H9 (cell line): ENCODE data around the gene UVRAG. TPM values are rescaled to one million over a fixed set of nuclear protein-coding genes. Genes with fewer than 3 reads are reported as not detected.

ENCODE experiments used
- DNase-seq: peaks from one replicate; pipeline ENCODE4 v3.0.0-alpha.2; 2017
- H2AFZ ChIP-seq: one replicate; pipeline ENCODE4 v1.6.1; 2013; ENCODE audit warnings: mild to moderate bottlenecking, low read length, control low read depth, moderate library complexity
- H2AK5ac ChIP-seq: 2 replicates; pipeline ENCODE4 v1.6.1; 2013; ENCODE audit warnings: low read length, control low read depth, mixed read lengths; ENCODE audit not compliant: insufficient read length
- H2BK120ac ChIP-seq: one replicate; pipeline ENCODE4 v1.6.1; 2013; ENCODE audit warnings: low read depth, mild to moderate bottlenecking, low read length, control low read depth, inconsistent platforms; ENCODE audit not compliant: poor library complexity, severe bottlenecking
- H2BK12ac ChIP-seq: 2 replicates; pipeline ENCODE4 v1.6.1; 2013; ENCODE audit warnings: low read length, control low read depth, mixed read lengths, low read depth; ENCODE audit not compliant: insufficient read length
- H2BK15ac ChIP-seq: 2 replicates; pipeline ENCODE4 v1.6.1; 2013; ENCODE audit warnings: low read depth, low read length, control low read depth
- H2BK20ac ChIP-seq: one replicate; pipeline ENCODE4 v1.6.1; 2013; ENCODE audit warnings: low read depth, mild to moderate bottlenecking, low read length, control low read depth, inconsistent platforms; ENCODE audit not compliant: poor library complexity, severe bottlenecking
- H2BK5ac ChIP-seq: 2 replicates; pipeline ENCODE4 v1.6.1; 2013; ENCODE audit warnings: low read length, control low read depth, mixed read lengths; ENCODE audit not compliant: insufficient read length
- H3K14ac ChIP-seq: 2 replicates; pipeline ENCODE4 v1.6.1; 2013; ENCODE audit warnings: low read length, control low read depth; ENCODE audit not compliant: insufficient read depth
- H3K18ac ChIP-seq: 2 replicates; pipeline ENCODE4 v1.6.1; 2013; ENCODE audit warnings: low read depth, mild to moderate bottlenecking, mixed read lengths, low read length, control low read depth; ENCODE audit not compliant: insufficient read length
- H3K23ac ChIP-seq: 2 replicates; pipeline ENCODE4 v1.6.1; 2013; ENCODE audit warnings: low read length, control low read depth, mixed read lengths, low read depth; ENCODE audit not compliant: insufficient read length
- H3K23me2 ChIP-seq: 2 replicates; pipeline ENCODE4 v1.6.1; 2013; ENCODE audit warnings: low read depth, mild to moderate bottlenecking, mixed read lengths, low read length, control low read depth; ENCODE audit not compliant: insufficient read length, poor library complexity, severe bottlenecking
- H3K27ac ChIP-seq: 2 replicates; pipeline ENCODE4 v1.5.1; 2013; ENCODE audit warnings: low read length, control low read depth, mixed read lengths, low read depth; ENCODE audit not compliant: insufficient read length
- H3K27me3 ChIP-seq: 2 replicates; pipeline ENCODE4 v1.6.1; 2013; ENCODE audit warnings: low read length, control low read depth, inconsistent platforms; ENCODE audit not compliant: insufficient read depth
- H3K4ac ChIP-seq: 2 replicates; pipeline ENCODE4 v1.6.1; 2013; ENCODE audit warnings: low read depth, mild to moderate bottlenecking, control low read depth, inconsistent platforms, low read length, moderate library complexity
- H3K4me1 ChIP-seq: 2 replicates; pipeline ENCODE4 v1.6.1; 2013; ENCODE audit warnings: low read length, control low read depth, inconsistent platforms; ENCODE audit not compliant: insufficient read depth
- H3K4me2 ChIP-seq: 2 replicates; pipeline ENCODE4 v1.6.1; 2013; ENCODE audit warnings: low read length, control low read depth, mixed read lengths; ENCODE audit not compliant: insufficient read length, insufficient read depth
- H3K56ac ChIP-seq: 2 replicates; pipeline ENCODE4 v1.6.1; 2013; ENCODE audit warnings: low read depth, mild to moderate bottlenecking, mixed read lengths, low read length, control low read depth; ENCODE audit not compliant: insufficient read length
- H3K79me1 ChIP-seq: 2 replicates; pipeline ENCODE4 v1.6.1; 2013; ENCODE audit warnings: low read depth, mild to moderate bottlenecking, moderate library complexity, low read length, control low read depth, inconsistent platforms; ENCODE audit not compliant: insufficient read depth, poor library complexity, severe bottlenecking
- H3K79me2 ChIP-seq: 2 replicates; pipeline ENCODE4 v1.6.1; 2013; ENCODE audit warnings: low read length, control low read depth, inconsistent platforms; ENCODE audit not compliant: insufficient read depth
- H3K9ac ChIP-seq: 2 replicates; pipeline ENCODE4 v1.6.1; 2013; ENCODE audit warnings: low read length, control low read depth, mixed read lengths; ENCODE audit not compliant: insufficient read length; ENCODE audit errors: extremely low read depth
- H3K9me3 ChIP-seq: one replicate; pipeline ENCODE4 v1.6.1; 2013; ENCODE audit warnings: low read depth, low read length, inconsistent platforms; ENCODE audit not compliant: control insufficient read depth
- H3T11ph ChIP-seq: one replicate; pipeline ENCODE4 v1.6.1; 2013; ENCODE audit warnings: mild to moderate bottlenecking, low read length, control low read depth, inconsistent platforms
- H4K20me1 ChIP-seq: one replicate; pipeline ENCODE4 v1.6.1; 2013; ENCODE audit not compliant: control insufficient read depth, insufficient read length, insufficient read depth
- H4K5ac ChIP-seq: 2 replicates; pipeline ENCODE4 v1.6.1; 2013; ENCODE audit warnings: low read depth, mild to moderate bottlenecking, mixed read lengths, low read length, control low read depth; ENCODE audit not compliant: insufficient read length
- H4K8ac ChIP-seq: replicated peaks from 2 replicates; pipeline ENCODE4 v1.6.1; 2013; ENCODE audit warnings: low read length, control low read depth, mixed read lengths, low read depth; ENCODE audit not compliant: insufficient read length
- H4K91ac ChIP-seq: 2 replicates; pipeline ENCODE4 v1.6.1; 2013; ENCODE audit warnings: low read depth, mild to moderate bottlenecking, moderate library complexity, mixed read lengths, low read length, control low read depth; ENCODE audit not compliant: insufficient read length
- H3K27ac Mint-ChIP-seq, 3 experiments: 2 replicates in 2 of 3; 3 replicates in 1 of 3; pipeline ENCODE4 v1.8.0; 2020 to 2021; ENCODE audit warnings: mixed read lengths in 3 of 3, mild to moderate bottlenecking in 1 of 3, moderate library complexity in 1 of 3
- H3K27me3 Mint-ChIP-seq: 2 replicates; pipeline ENCODE4 v1.8.0; 2021; ENCODE audit warnings: low read depth, mild to moderate bottlenecking, moderate library complexity, mixed read lengths
- H3K36me3 Mint-ChIP-seq, 3 experiments: 2 replicates in 2 of 3; 3 replicates in 1 of 3; pipeline ENCODE4 v1.8.0; 2020 to 2021; ENCODE audit warnings: low read depth in 3 of 3, mixed read lengths in 3 of 3; ENCODE audit not compliant: insufficient read depth in 1 of 3
- H3K4me1 Mint-ChIP-seq, 2 experiments: 2 replicates each; pipeline ENCODE4 v1.8.0; 2020; ENCODE audit warnings: mixed read lengths in 2 of 2
- H3K4me3 Mint-ChIP-seq, 2 experiments: 2 replicates in 1 of 2; 3 replicates in 1 of 2; pipeline ENCODE4 v1.8.0; 2020 to 2021; ENCODE audit warnings: mild to moderate bottlenecking in 2 of 2, mixed read lengths in 2 of 2, moderate library complexity in 1 of 2
- H3K9me3 Mint-ChIP-seq, 2 experiments: 2 replicates in 1 of 2; 3 replicates in 1 of 2; pipeline ENCODE4 v1.8.0; 2020; ENCODE audit warnings: mild to moderate bottlenecking in 2 of 2, mixed read lengths in 2 of 2, moderate library complexity in 1 of 2
- WGBS: extraction: QIAGEN DNeasy Blood & Tissue Kit; methylation state at CpG from one replicate; pipeline ENCODE4 v1.1.7; 2013; ENCODE audit warnings: missing lambda C conversion rate, low lambda C conversion rate, mixed read lengths; ENCODE audit not compliant: insufficient read length; ENCODE audit errors: extremely low coverage; 5-methylcytosine and 5-hydroxymethylcytosine counted together
- total RNA-seq: library from RNA; stranded (reverse); gene quantifications from 2 replicates; pipeline ENCODE4 v1.2.1, GENCODE V29; 2021
- TF ChIP-seq, protein P1 (sequence below): fragments of 200-600 bp; sonication (generic); conservative IDR thresholded peaks from 3 replicates; pipeline ENCODE4 v1.8.0; 2021; ENCODE audit warnings: antibody characterized with exemption, mild to moderate bottlenecking

The UVRAG gene
- total RNA-seq, 1 experiment from 2014 or later, result 18.5 TPM

DNA sequence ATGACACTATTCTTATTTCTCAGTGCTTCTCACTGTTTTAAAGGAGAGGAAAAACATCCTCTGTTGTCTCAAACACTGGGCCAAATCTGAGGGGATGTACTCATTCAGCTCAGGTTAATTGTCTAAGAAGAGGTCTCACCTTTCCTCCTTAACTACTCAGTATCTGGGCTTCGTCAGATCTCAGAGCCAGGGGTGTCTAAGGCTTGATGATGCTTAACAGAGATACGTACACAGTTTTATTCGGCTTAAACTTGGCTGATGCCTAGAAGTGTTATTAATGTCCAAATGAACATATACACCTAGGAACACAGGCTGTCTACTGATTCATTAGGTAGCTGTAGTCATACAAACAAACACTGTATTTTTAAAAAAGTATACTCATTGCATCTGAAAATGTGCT, 85.8 kb downstream of the UVRAG start:
- H2AFZ ChIP-seq, result no peak overlapping the region
- H3K23ac ChIP-seq, result no peak overlapping the region
- no peak overlapping the region for H4K5ac ChIP-seq
- TF ChIP-seq, protein P1, sequence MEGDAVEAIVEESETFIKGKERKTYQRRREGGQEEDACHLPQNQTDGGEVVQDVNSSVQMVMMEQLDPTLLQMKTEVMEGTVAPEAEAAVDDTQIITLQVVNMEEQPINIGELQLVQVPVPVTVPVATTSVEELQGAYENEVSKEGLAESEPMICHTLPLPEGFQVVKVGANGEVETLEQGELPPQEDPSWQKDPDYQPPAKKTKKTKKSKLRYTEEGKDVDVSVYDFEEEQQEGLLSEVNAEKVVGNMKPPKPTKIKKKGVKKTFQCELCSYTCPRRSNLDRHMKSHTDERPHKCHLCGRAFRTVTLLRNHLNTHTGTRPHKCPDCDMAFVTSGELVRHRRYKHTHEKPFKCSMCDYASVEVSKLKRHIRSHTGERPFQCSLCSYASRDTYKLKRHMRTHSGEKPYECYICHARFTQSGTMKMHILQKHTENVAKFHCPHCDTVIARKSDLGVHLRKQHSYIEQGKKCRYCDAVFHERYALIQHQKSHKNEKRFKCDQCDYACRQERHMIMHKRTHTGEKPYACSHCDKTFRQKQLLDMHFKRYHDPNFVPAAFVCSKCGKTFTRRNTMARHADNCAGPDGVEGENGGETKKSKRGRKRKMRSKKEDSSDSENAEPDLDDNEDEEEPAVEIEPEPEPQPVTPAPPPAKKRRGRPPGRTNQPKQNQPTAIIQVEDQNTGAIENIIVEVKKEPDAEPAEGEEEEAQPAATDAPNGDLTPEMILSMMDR, result no peak
- no peak overlapping the region for H2BK5ac ChIP-seq
- H2BK20ac ChIP-seq, result no peak overlapping the region
- H3K9me3 Mint-ChIP-seq, result no peaks in the 10 kb centered on the region
- H3K4me1 Mint-ChIP-seq, result no peaks in the 10 kb centered on the region; a peak in 1 of 4 replicates
- DNase-seq, result no peak
- H3K4me1 ChIP-seq, result no peaks in the 10 kb centered on the region
- H3K9ac ChIP-seq, result no peak overlapping the region
- H4K20me1 ChIP-seq, result no peaks in the 10 kb centered on the region
- no peaks in the 10 kb centered on the region for H3K23me2 ChIP-seq
- no peak overlapping the region for H2BK12ac ChIP-seq
- WGBS, result no CpG with 5 or more reads among the region's 3 CpGs
- no peak overlapping the region for H3K4ac ChIP-seq
- H3K4me3 Mint-ChIP-seq, result no peak overlapping the region
- no peaks in the 10 kb centered on the region for H3K36me3 Mint-ChIP-seq
- no peak overlapping the region for H2BK120ac ChIP-seq
- H3K79me2 ChIP-seq, result no peaks in the 10 kb centered on the region; the same call in 1 of the 2 replicates
- H4K91ac ChIP-seq, result no peak overlapping the region
- H3K18ac ChIP-seq, result no peak overlapping the region
- H3K4me2 ChIP-seq, result no peak overlapping the region
- H2AK5ac ChIP-seq, result no peak overlapping the region
- H3K9me3 ChIP-seq, result no peaks in the 10 kb centered on the region
- H3K79me1 ChIP-seq, result peaks cover 3% of the 10 kb centered on the region
- no peak overlapping the region for H3K56ac ChIP-seq
- H3K27me3 ChIP-seq, result no peaks in the 10 kb centered on the region
- no peaks in the 10 kb centered on the region for H3K27me3 Mint-ChIP-seq
- H3K14ac ChIP-seq, result no peak overlapping the region
- no peak overlapping the region for H4K8ac ChIP-seq
- H3T11ph ChIP-seq, result no peak overlapping the region
- H3K27ac ChIP-seq, result no peak overlapping the region
- H2BK15ac ChIP-seq, result no peak overlapping the region
- H3K27ac Mint-ChIP-seq, result no peak overlapping the region
